CD4-positive, alpha-beta T cell treated with Interleukin-4 for 4 hours (primary cell): ENCODE measurements around the gene GALNS.

ENCODE experiments used
- DNase-seq: peaks from one replicate; pipeline ENCODE4 v3.0.0-alpha.2; 2020

GALNS gene

DNA sequence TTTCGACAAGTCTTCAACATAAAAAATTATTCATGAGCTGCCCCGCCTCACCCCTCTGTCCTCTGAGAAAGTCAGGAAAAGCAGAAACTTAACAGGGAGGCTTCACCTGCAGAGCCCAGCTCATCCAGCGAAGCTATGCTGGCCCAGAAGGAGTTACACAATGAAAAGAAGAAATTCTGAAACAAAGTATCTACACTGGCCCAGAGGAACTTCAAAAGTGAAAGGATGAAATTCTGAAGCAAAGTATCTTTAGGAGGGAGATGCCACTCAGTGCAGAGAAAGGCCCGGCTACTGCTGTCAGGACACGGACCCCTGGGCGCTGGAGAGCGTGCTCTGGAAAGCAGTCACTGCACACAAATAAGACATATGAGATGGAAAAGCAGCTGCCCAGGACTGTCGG, 1.6 kb downstream of the GALNS start:
- no peak for DNase-seq

DNA sequence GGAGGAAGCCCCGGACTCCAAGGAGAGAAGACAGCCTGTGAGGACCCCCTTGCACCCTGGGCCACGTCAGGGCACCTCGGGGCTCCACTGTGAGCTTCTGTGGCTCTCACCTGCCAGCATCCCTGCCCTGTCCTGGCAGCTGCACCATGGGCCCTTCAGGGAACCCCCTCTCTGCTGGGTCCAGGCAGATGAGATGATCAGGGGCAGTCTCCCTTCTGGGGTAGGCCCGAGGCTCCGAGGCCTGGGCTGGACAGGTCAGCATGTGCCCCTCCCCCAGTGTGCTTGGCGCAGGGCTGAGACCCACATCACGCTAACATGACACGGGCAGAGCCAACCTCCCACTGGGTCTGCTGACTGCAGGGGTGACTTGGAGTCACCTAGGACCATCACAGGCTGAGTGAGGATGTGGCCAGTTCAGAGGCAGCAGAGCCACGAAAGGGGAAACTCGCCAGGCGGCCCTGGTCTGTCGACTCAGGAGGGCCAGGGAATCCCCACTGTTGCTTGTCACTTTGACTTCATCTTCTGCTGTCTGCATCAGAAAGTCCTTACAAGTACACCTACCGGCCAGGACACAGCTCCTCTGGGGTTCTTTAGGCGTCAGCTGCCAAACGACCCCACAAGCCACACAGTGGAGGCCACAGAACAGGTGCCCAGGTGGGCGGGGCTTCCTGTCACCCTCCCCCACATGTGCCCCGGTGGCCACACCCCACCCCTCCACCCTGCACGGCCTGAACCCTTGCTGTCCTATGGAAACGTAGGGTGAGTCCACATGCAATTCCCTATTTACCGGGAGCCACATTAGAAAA, 2.2 kb downstream of the GALNS start:
- DNase-seq = peak; percentile 19

DNA sequence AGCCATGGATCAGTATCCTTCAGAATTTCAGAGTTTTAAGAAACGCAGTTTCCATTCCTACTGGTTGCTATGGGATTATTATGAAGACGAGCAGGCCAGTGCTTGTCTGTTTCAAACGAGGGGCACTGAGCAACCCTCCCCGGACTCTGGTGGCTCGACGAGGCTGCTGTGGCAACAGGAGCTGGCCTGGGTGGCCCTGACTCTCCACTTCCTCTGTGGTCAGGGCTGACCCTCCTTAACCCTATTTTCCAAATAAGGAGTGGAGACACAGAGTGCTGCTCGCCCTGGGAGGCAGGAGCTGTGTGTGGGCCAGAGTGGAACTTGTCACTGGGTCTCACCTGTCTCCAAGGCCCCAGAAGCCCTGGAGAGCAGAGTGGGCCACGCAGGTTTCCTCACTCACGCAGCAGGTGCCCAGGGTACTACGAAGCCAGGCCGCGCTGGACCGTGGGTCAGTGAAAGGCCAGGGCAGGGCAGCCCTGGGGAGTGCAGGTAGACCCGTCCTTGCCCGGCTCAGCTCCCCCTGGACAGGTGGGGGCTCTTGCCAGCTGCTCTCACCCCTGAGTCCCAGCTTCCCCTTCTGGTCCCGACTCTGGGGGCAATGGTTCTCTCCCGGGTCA, 3.3 kb downstream of the GALNS start:
- no peak for DNase-seq

DNA sequence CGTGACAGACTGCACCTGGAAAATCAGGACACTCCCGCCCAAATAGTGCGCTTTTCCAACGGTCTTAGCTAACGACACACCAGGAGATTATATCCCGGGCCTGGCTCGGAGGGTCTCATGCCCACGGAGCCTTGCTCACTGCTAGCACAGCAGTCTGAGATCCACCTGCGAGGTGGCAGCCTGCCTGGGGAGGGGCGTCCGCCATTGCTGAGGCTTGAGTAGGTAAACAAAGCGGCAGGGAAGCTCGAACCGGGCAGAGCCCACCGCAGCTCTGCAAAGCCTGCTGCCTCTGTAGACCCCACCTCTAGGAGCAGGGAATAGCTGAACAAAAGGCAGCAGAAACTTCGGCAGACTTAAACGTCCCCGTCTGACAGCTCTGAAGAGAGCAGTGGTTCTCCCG, 5.1 kb downstream of the GALNS start:
- DNase-seq = no peak

DNA sequence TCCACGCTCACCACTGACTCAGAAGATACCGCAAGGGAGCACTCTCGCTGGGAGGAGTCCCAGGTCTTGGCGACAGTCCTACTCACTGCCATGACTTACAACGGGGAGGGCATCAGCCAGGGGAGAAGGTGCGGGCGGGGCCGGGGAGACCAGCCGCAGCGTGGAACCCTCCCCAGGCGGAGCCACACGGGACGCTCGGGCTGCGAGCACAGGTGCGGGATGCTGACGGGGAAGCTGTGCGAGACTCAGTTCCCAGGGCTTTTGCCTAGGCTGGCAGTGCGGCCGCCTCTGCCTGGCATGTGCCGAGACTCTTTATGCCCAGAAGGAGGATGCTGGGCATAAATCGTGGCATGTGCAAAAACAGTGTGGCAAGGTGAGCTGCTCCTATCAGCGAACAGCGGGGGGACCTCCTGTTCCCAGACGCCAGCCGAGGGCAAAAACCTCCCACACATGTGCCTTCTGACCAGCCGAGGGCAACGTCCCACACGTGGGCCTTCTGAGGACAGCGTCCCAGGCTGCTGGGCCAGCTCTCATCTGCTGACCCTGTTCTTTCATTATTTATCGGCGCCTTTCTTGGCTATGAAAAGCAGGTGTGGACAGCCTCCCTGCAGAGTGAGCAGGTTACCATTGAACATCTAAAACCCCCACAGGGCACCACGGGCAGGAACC, 6.1 kb downstream of the GALNS start:
- DNase-seq = no peak

DNA sequence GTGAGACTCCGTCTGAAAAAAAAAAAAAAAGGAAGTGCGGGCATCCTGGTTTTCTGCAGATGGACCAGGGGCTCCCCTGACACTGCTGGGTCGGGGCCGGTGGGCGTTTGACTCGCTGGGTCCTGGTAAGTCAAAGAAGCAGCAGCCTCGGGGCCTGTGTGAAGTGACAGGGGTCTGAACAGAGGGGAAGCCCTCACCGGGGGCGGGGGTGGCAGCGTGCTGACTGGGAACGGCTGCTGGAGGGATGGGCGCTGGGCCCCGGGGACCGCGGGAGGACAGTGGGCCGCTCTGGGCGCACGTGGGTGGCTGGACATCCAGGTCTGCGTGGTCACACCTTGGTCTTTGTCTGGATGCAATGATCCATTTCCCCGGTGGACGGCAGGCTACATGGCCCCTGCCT, 8.2 kb downstream of the GALNS start:
- DNase-seq = no peak

DNA sequence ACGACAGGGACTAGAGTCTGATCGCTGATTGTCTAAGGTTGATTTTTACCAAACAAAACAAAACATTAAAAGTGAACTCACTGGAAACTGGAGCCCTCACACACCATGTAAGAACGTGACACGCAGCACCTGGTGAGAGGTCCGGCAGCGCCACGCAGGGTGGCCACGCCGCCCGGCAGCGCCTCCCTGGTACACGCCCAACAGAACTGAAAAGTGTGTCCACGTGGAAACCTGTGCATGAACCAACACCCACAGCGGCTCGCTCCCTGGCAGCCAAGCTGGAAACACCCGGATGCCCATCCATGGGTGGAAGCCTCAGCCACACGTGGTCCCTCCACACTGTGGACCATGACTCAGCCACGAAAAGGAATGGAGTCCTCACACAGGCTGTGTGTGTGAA, 9.1 kb downstream of the GALNS start:
- no peak for DNase-seq

DNA sequence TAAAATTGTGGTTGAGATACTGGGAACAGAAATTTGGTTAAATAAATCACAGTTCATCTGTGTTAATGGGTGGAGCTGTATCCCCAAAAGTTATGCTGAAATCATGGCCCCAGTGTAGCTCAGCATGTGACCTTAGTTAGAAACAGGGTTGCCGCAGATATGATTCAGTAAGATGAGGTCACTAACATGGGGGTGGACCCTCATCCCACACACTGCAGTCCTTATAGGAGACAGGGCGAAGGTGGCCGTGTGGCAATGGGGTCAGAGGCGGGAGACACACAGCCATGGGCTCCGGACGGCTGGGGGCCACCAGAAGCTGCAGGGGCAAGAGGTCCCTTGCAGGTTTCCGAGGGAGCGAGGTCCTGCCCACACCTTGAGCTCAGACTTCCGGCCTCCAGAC, 10.7 kb downstream of the GALNS start:
- no peak for DNase-seq

DNA sequence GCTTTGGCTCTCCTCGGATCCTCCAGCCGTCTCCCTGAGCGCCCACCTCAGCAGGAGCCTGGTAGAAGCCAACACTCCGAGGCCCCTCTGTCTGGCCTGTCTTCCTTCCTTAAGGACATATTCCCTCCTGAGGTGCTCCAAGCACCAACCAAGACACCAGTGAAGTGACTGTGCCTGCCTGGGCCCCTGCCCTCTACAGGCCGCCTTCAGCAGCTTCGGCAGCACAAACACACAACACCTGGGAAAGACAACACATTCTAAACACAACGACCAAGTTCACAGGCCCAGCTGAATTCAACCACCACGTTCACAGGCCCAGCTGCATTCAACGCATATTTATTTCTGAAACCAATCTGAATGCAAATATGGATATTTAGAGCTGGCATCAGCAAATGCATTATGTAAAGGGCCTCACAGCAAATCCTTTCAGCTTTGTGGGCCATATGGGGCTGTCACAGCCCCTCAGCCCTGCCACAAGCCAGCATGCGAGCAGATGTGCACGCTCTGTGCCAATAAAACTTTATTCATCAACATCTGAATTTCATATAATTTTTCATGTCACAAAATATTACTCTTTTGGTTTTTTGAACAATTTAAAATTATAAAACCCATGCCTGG, 12.2 kb downstream of the GALNS start:
- DNase-seq = no peak

DNA sequence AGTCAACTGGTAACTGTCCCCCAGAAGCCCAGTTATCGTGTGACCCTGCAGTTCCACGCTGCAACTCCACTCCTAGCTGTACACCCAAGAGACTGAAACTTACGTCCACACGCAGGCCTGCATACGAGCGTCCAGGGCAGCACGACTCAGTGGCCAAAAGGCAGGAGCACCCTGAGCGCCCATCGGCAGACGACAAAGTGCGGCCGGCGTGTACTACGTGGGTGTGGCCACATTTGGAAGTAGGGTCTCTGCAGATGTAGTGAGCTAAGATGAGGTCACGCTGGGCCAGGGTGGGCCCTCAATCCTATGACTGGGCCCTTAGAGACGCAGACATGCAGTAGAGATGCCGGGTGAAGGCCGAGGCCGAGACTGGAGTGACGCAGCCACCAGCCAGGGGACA, 13.5 kb downstream of the GALNS start:
- no peak for DNase-seq

DNA sequence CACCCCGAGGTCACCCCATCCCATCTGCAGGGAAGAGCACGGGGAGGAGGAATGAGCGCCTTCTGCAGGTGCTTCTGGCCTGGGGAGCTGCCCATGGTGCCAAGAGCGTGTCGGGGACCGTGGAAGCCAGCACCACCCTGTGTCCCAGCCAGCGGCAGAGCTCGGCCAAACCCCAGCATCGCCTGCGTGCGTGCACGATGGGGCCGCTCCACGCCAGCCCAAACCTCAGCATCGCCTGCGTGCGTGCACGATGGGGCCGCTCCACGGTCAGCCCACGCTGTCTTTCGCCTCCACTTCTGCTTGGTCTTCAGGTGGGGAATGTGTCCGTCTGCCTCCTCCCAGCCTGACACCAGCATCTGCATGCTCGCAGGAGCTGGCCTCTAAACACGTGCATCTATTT, 13.9 kb downstream of the GALNS start:
- DNase-seq = no peak

DNA sequence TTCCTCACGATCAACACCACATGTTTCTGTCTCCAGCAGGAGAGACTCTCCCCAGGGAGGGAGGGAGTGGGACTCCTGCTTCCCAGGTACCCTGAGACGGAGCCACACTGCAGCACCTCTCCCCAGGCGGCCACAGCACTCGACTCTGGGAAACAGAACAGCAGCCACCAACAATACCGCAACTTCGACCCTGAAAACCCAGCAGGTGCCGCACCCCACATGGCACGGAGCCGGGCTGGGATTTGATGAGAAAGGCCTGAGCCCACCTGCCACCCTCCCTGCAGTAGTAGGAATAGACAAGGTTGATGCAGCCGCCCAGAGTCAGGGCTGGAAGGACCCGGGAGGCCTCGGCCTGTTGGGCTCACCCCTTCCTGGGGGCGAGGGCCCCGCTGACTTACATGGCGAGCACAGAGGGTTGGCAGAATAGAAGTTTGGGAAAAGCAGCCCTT, 14.4 kb downstream of the GALNS start:
- DNase-seq = no peak

DNA sequence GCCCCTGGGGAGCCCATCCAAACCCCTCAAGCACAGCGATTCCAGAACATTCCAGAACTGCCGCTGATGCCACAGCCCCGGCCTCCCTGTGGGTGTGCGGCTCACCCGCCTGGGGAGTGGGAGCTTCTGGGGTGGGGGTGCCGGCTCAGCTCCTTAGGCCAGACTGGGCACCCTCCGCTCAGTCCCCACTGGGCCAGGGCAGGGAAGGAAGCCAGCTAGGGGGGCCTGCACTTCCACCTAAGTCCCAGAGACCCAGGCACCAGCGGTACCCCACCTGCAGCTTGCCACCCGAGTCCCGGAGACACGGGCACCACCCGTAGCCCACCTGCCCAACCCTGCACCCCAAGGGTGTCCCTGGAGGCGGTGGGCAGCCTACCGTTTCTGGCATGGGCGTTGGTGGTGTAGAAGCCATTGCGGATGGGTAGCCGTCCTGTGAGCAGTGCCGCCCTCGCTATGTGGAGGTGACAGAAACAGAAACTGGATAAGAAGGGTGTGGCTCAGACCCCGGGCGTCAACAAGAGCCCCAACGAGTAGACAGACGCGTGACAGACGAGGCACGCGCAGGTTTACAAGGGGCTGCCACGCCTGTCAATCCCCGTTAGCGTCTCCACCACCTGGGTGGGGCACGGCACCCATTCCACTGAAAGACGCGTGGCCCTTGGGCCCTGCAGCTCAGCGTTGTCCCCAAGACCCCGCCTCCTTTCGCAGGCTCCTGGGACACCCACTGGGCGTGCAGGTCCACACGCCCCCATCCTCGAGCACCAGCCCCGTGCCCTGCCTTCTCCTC, 15.0 kb downstream of the GALNS start:
- DNase-seq = no peak

DNA sequence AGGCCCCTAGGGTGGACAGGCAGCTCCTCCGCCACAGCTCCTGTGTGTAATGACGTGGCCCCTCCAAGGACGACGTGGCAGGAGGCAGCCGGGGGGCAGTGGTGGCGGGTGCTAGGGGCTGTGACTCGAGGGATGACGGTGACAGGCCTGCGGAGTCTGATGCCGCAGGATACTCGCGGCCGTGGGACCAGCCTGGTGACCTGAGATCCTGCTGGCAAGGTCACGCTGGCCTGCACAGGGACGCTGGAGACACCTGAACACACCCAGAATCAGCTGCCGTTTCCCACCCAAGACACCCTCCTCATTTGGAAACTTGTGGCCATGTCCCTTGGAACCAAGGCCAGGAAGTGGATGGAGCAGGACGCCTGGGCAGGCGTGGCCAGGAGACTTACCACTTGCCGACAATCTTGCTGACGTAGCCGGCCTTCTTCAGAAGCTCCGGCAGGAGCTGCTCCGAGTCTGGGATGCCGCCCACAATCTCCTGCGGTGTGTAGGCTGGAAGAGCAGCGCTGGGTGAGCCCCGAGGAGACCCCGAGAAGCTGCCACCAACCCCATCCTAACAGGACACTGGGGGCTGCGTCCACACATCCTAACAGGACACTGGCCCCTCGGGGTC, 16.0 kb downstream of the GALNS start:
- DNase-seq = no peak

DNA sequence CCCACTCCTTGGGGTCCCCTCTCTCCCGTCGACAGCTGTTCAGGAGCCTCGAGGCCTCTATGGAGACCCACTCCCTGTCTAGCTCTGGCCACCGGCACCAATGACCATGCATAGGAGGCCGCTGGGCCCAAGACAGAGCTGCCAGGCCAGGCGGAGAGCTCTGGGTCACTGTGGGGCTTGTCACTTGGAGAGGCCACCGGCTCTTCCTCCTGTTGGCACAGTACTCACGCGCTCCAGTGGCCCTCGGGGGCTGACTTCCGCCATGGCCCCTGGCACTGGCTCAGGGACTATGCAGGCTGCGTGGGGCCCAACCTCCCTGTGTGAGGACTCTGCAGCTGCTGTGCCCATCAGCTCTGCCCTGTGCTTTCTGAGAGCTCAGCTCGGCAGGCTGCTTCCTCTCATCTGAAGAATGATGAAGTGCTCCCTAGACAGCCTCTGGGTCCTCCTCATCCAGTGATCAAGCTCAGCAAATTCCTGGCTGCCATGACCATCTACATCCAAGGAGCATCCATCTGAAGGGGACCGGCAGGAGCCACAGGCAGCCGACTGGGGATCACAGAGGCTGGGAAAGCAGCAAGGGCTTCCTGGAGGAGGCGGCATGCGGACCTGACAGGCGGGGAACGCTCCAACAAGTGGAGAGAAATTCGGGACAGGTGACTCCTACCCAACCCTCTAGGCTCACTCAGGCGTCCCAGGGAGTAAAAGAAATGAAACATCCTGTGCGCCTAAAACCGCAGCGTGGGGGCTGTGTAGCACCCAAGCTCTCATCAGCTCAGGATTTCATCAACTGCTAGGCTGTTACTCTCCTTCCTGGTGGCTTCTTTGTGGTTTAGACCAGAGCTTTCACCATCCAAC, 16.8 kb downstream of the GALNS start:
- DNase-seq = no peak

DNA sequence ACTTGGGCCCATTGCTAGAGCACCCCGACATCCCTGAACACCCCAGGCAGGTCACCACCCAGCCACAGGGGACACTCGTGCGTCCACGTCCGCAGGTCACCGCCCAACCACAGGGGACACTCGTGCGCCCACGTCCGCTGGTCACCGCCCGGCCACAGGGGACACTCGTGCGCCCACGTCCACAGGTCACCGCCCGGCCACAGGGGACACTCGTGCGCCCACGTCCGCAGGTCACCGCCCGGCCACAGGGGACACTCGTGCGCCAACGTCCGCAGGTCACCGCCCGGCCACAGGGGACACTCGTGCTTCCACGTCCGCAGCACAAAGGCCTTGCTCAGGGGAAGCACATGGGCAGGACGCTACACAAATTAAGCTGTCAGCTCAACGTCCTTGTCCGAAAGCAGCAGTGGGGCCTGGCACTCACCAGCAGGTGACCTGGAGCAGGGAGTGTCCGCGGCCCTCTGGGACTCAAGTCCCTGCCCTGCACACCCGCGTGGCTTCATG, 17.7 kb downstream of the GALNS start:
- DNase-seq = no peak

DNA sequence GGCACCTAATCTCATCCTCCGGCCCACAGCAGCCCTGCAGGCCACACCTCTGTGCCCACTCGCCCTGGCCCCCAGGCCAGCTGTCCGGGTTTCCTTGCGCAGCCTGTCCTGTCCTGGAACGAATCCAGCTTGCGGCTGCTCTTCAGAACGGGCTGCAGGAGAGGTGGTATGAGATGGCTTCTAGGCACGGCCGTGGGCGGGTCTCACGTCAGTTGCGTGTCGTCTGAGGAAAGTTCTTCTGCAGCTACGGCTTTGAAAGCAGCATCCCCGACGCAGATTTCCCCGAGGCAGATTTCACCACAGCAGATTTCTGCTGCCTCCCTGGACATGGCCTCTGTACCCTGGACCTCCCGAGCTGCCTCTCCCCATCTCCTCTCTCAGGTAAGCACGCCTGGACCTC, 18.2 kb downstream of the GALNS start:
- no peak for DNase-seq

DNA sequence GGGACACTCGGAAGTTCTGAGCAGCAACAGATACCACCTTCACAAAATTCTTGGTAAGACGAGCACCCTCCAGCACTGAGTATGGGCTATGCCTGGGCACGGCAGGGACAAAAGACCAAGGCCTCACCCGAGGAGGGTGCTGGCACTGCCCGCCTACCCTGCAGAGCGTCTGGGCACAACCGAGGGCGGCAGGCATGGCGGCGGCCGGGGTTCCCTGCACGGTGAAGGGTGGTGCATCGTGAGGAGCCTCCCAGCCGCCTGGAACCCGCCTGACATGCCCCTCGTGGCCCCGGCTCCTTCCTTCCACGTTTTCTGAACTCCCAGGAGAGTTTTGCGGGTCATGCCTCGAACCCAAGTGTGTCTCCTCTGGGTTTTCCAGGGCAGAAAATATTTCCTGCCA, 18.9 kb downstream of the GALNS start:
- no peak for DNase-seq

DNA sequence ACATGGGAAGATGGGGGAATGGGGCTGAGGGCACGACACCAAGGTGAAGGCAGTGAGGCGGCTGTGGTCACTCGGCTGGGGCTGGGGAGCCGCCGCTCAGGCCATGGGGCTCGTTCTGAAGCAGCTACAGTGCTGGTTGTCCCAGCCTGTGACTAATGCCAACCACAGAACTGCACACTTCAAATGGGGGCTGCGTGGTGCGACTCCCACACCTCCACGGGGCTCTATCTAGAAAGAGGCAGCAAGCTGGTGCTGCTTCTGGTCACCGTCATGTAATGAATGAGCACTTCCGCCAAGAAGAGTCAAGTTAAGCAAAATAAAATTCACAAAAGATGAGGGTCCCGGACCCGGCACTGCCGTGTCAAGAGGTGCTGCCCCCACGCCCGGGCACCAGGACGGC, 20.0 kb downstream of the GALNS start:
- no peak for DNase-seq

DNA sequence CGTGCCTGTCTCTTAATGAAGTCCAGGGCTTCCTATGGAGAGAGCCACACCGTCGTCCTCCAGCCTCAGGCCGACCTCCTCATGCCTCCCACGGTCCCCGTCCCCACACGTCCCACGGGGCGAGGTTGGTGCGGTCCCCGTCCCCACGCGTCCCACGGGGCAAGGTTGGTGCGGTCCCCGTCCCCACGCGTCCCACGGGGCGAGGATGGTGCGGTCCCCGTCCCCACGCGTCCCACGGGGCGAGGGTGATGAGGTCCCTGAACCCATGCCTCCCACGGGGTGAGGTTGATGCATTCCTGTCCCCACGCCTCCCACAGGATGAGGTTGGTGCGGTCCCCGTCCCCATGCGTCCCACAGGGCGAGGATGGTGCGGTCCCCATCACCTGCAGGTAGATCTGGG, 20.9 kb downstream of the GALNS start:
- DNase-seq = no peak

DNA sequence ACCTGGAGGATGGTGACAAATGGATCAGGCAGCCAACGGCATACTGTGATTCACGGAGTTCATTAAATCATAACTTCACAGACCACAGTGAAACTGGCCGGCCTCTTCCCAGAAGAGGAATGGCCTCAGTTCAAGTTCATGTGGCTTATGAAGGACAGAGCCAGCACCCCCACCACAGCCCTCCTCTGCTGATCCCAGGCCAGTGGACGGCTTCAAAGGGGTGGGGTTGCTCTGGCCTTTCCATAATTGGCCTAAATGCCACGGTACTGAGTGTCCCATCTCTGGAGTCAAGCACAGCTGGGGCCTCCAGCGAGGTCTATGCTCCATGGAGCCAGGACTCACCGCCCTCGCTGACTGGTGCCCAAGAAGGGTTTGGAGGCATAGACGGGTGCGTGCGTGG, 21.4 kb downstream of the GALNS start:
- DNase-seq = no peak
